ENCODE measurements around the gene NRP2.

The NRP2 gene

DNA sequence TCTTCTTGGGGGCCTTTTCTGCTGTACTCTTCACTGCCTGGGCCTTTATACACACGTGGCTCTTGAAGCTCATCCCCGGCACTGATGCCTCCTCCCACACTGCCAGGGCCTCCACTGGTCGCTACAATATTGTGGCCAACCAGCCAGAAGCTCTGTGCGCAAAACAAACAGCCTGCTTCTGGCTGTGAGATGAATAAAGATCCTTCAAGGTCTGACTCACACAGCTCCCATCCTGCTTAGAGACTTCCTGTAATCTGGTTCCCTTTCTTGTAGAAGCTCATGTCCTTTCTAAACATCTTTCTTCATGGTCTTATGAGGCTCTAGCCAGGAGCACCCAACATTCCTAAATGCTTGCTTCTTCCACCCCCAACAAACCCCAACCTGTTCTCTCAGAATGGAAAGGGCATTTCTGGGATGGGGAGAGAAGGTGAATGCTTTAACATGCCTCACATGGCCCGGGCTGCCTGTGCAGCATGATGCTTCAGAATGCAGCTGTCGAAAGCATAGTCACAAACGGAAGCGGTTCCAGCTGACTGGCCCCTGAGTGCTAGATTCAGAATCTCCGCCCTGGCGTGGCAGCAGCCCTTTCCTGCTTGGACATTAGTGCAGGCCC, 24.6 kb downstream of the NRP2 start:
- H2BK12ac ChIP-seq (ENCODE audit: low read length), result no peak overlapping the region
- H3K4me2 ChIP-seq (ENCODE audit: insufficient read depth, low read length, poor library complexity, severe bottlenecking), result no peak overlapping the region
- H3K27ac ChIP-seq (replicated peaks; ENCODE audit: low read length), result peak overlapping the region; percentile 11
- H3K4me1 ChIP-seq (ENCODE audit: control insufficient read depth in 2 of 2, insufficient read depth in 1 of 2, low read depth in 1 of 2, low read length in 2 of 2), result peaks cover 20 to 35% of the 10 kb centered on the region in 2 donors
- H3K4ac ChIP-seq (ENCODE audit: low read length), result no peak overlapping the region
- peaks cover 0 to 13% of the 10 kb centered on the region in 2 donors for H3K36me3 ChIP-seq (replicated peaks in 1 of 2; ENCODE audit: control insufficient read depth in 2 of 2, insufficient read depth in 2 of 2, low read length in 2 of 2)
- no peak overlapping the region for H2BK15ac ChIP-seq (ENCODE audit: low read length)
- no peak overlapping the region for H2BK120ac ChIP-seq (ENCODE audit: low read depth, low read length)
- no peaks in the 10 kb centered on the region for H3K9me3 ChIP-seq (replicated peaks in 1 of 2; ENCODE audit: control insufficient read depth in 2 of 2, insufficient read depth in 1 of 2, low read depth in 1 of 2, low read length in 2 of 2)
- H3K79me1 ChIP-seq (ENCODE audit: low read depth, low read length), result no peaks in the 10 kb centered on the region
- H2BK5ac ChIP-seq (ENCODE audit: low read length), result no peak overlapping the region
- no peaks in the 10 kb centered on the region for H3K27me3 ChIP-seq (ENCODE audit: control insufficient read depth in 3 of 3, insufficient read depth in 3 of 3, low read depth in 1 of 3, low read length in 3 of 3)
- no peak overlapping the region for H3K9ac ChIP-seq (ENCODE audit: low read depth, low read length, poor library complexity)
- H2AK5ac ChIP-seq (ENCODE audit: low read depth, low read length), result no peak overlapping the region
- no peak overlapping the region for H3K18ac ChIP-seq (ENCODE audit: low read length)
- no peak overlapping the region for H4K8ac ChIP-seq (ENCODE audit: low read depth, low read length)
- H3K14ac ChIP-seq (ENCODE audit: low read length), result no peak overlapping the region
- no CpG with 5 or more reads among the region's 10 CpGs for WGBS, 2 donors (ENCODE audit: extremely low coverage in 2 of 2, insufficient read length in 2 of 2, insufficient replicate concordance in 1 of 2)
- H3K23ac ChIP-seq (ENCODE audit: low read depth, low read length, poor library complexity), result no peak overlapping the region
- no peak overlapping the region for H4K91ac ChIP-seq (ENCODE audit: low read depth, low read length, poor library complexity)
- no peak overlapping the region for H3K4me3 ChIP-seq (ENCODE audit: low read length in 2 of 2)
- no peak for DNase-seq (ENCODE audit: low spot score)
- peak overlapping the region; percentile 79 for H2AFZ ChIP-seq (ENCODE audit: low read length)

DNA sequence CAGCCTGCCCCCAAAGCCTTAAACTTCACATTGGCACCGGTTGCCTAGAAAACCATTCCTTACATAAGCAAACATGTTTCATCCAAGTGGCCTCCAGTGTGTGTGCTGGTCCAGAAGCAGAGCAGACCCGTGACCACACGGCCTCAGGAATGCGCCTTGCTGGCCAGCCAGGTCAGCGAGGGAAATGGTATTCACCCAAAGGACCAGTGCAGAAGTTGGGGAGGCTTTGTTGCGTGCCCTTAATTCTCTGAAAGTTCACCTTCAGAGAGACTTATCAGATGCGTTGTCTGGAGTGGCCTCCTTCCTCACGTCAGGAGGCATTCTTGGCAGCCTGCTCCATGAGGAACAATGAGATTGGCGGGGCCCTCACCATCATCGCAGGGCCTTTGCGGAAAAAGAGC, 25.9 kb downstream of the NRP2 start:
- no peak overlapping the region for H2AK5ac ChIP-seq (ENCODE audit: low read depth, low read length)
- no peak overlapping the region for H3K18ac ChIP-seq (ENCODE audit: low read length)
- no peak overlapping the region for H2AFZ ChIP-seq (ENCODE audit: low read length)
- H3K27ac ChIP-seq (replicated peaks; ENCODE audit: low read length), result no peak overlapping the region
- no peak overlapping the region for H2BK120ac ChIP-seq (ENCODE audit: low read depth, low read length)
- H4K8ac ChIP-seq (ENCODE audit: low read depth, low read length), result no peak overlapping the region
- no peak overlapping the region for H3K9ac ChIP-seq (ENCODE audit: low read depth, low read length, poor library complexity)
- H3K23ac ChIP-seq (ENCODE audit: low read depth, low read length, poor library complexity), result no peak overlapping the region
- no peak overlapping the region for H3K4me3 ChIP-seq (ENCODE audit: low read length in 2 of 2)
- H3K9me3 ChIP-seq (replicated peaks in 1 of 2; ENCODE audit: control insufficient read depth in 2 of 2, insufficient read depth in 1 of 2, low read depth in 1 of 2, low read length in 2 of 2), result no peaks in the 10 kb centered on the region
- H2BK5ac ChIP-seq (ENCODE audit: low read length), result no peak overlapping the region
- no peak overlapping the region for H2BK12ac ChIP-seq (ENCODE audit: low read length)
- no CpG with 5 or more reads among the region's 11 CpGs for WGBS, 2 donors (ENCODE audit: extremely low coverage in 2 of 2, insufficient read length in 2 of 2, insufficient replicate concordance in 1 of 2)
- H4K91ac ChIP-seq (ENCODE audit: low read depth, low read length, poor library complexity), result no peak overlapping the region
- peak overlapping the region; percentile 85 for H3K14ac ChIP-seq (ENCODE audit: low read length)
- H3K36me3 ChIP-seq (replicated peaks in 1 of 2; ENCODE audit: control insufficient read depth in 2 of 2, insufficient read depth in 2 of 2, low read length in 2 of 2), result peaks cover 0 to 9% of the 10 kb centered on the region in 2 donors
- no peak overlapping the region for H3K4ac ChIP-seq (ENCODE audit: low read length)
- DNase-seq (ENCODE audit: low spot score), result no peak
- H3K27me3 ChIP-seq (ENCODE audit: control insufficient read depth in 3 of 3, insufficient read depth in 3 of 3, low read depth in 1 of 3, low read length in 3 of 3), result no peaks in the 10 kb centered on the region
- H2BK15ac ChIP-seq (ENCODE audit: low read length), result no peak overlapping the region
- H3K4me2 ChIP-seq (ENCODE audit: insufficient read depth, low read length, poor library complexity, severe bottlenecking), result no peak overlapping the region
- H3K79me1 ChIP-seq (ENCODE audit: low read depth, low read length), result no peaks in the 10 kb centered on the region
- peaks cover 23 to 31% of the 10 kb centered on the region in 2 donors for H3K4me1 ChIP-seq (ENCODE audit: control insufficient read depth in 2 of 2, insufficient read depth in 1 of 2, low read depth in 1 of 2, low read length in 2 of 2)

GRCh38 chr2:205709319-205709718, 27.0 kb downstream of the NRP2 start:
- no peaks in the 10 kb centered on the region for H3K27me3 ChIP-seq (ENCODE audit: control insufficient read depth in 3 of 3, insufficient read depth in 3 of 3, low read depth in 1 of 3, low read length in 3 of 3)
- H3K4ac ChIP-seq (ENCODE audit: low read length), result no peak overlapping the region
- no peak overlapping the region for H2BK120ac ChIP-seq (ENCODE audit: low read depth, low read length)
- H3K4me1 ChIP-seq (ENCODE audit: control insufficient read depth in 2 of 2, insufficient read depth in 1 of 2, low read depth in 1 of 2, low read length in 2 of 2), result peaks cover 25 to 30% of the 10 kb centered on the region in 2 donors
- no peak overlapping the region for H3K18ac ChIP-seq (ENCODE audit: low read length)
- no peak overlapping the region for H2BK5ac ChIP-seq (ENCODE audit: low read length)
- no peak overlapping the region for H2AK5ac ChIP-seq (ENCODE audit: low read depth, low read length)
- H3K27ac ChIP-seq (replicated peaks; ENCODE audit: low read length), result no peak overlapping the region
- no peak overlapping the region for H2BK12ac ChIP-seq (ENCODE audit: low read length)
- H3K9ac ChIP-seq (ENCODE audit: low read depth, low read length, poor library complexity), result no peak overlapping the region
- no CpG with 5 or more reads among the region's 4 CpGs for WGBS, 2 donors (ENCODE audit: extremely low coverage in 2 of 2, insufficient read length in 2 of 2, insufficient replicate concordance in 1 of 2)
- H2BK15ac ChIP-seq (ENCODE audit: low read length), result no peak overlapping the region
- no peak overlapping the region for H3K23ac ChIP-seq (ENCODE audit: low read depth, low read length, poor library complexity)
- no peak overlapping the region for H2AFZ ChIP-seq (ENCODE audit: low read length)
- H3K4me2 ChIP-seq (ENCODE audit: insufficient read depth, low read length, poor library complexity, severe bottlenecking), result no peak overlapping the region
- DNase-seq (ENCODE audit: low spot score), result no peak
- no peak overlapping the region for H4K8ac ChIP-seq (ENCODE audit: low read depth, low read length)
- no peak overlapping the region for H4K91ac ChIP-seq (ENCODE audit: low read depth, low read length, poor library complexity)
- no peaks in the 10 kb centered on the region for H3K9me3 ChIP-seq (replicated peaks in 1 of 2; ENCODE audit: control insufficient read depth in 2 of 2, insufficient read depth in 1 of 2, low read depth in 1 of 2, low read length in 2 of 2)
- H3K36me3 ChIP-seq (replicated peaks in 1 of 2; ENCODE audit: control insufficient read depth in 2 of 2, insufficient read depth in 2 of 2, low read length in 2 of 2), result peaks cover 0 to 6% of the 10 kb centered on the region in 2 donors
- H3K14ac ChIP-seq (ENCODE audit: low read length), result no peak overlapping the region
- no peaks in the 10 kb centered on the region for H3K79me1 ChIP-seq (ENCODE audit: low read depth, low read length)
- no peak overlapping the region for H3K4me3 ChIP-seq (ENCODE audit: low read length in 2 of 2)

- no peak overlapping the region for H3K4me3 ChIP-seq (ENCODE audit: low read length in 2 of 2)
- H4K91ac ChIP-seq (ENCODE audit: low read depth, low read length, poor library complexity), result no peak overlapping the region
- H2BK12ac ChIP-seq (ENCODE audit: low read length), result no peak overlapping the region
- H3K4me2 ChIP-seq (ENCODE audit: insufficient read depth, low read length, poor library complexity, severe bottlenecking), result no peak overlapping the region
- no peak overlapping the region for H3K18ac ChIP-seq (ENCODE audit: low read length)
- no peak overlapping the region for H3K14ac ChIP-seq (ENCODE audit: low read length)
- no peak overlapping the region for H2BK15ac ChIP-seq (ENCODE audit: low read length)
- no peak overlapping the region for H3K4ac ChIP-seq (ENCODE audit: low read length)
- H3K4me1 ChIP-seq (ENCODE audit: control insufficient read depth in 2 of 2, insufficient read depth in 1 of 2, low read depth in 1 of 2, low read length in 2 of 2), result peaks cover 6 to 26% of the 10 kb centered on the region in 2 donors
- H4K8ac ChIP-seq (ENCODE audit: low read depth, low read length), result no peak overlapping the region
- H3K9me3 ChIP-seq (replicated peaks in 1 of 2; ENCODE audit: control insufficient read depth in 2 of 2, insufficient read depth in 1 of 2, low read depth in 1 of 2, low read length in 2 of 2), result no peaks in the 10 kb centered on the region
- no peak for DNase-seq (ENCODE audit: low spot score)
- no peak overlapping the region for H3K23ac ChIP-seq (ENCODE audit: low read depth, low read length, poor library complexity)
- H2BK120ac ChIP-seq (ENCODE audit: low read depth, low read length), result no peak overlapping the region
- H3K9ac ChIP-seq (ENCODE audit: low read depth, low read length, poor library complexity), result no peak overlapping the region
- no peaks in the 10 kb centered on the region for H3K27me3 ChIP-seq (ENCODE audit: control insufficient read depth in 3 of 3, insufficient read depth in 3 of 3, low read depth in 1 of 3, low read length in 3 of 3)
- no peak overlapping the region for H3K27ac ChIP-seq (replicated peaks; ENCODE audit: low read length)
- WGBS, 2 donors (ENCODE audit: extremely low coverage in 2 of 2, insufficient read length in 2 of 2, insufficient replicate concordance in 1 of 2), result no CpG with 5 or more reads among the region's 1 CpG
- no peaks in the 10 kb centered on the region for H3K79me1 ChIP-seq (ENCODE audit: low read depth, low read length)
- no peak overlapping the region for H2AK5ac ChIP-seq (ENCODE audit: low read depth, low read length)
- no peak overlapping the region for H2BK5ac ChIP-seq (ENCODE audit: low read length)
- peaks cover 0 to 10% of the 10 kb centered on the region in 2 donors for H3K36me3 ChIP-seq (replicated peaks in 1 of 2; ENCODE audit: control insufficient read depth in 2 of 2, insufficient read depth in 2 of 2, low read length in 2 of 2)
- H2AFZ ChIP-seq (ENCODE audit: low read length), result no peak overlapping the region
Measured at GRCh38 chr2:205712508-205712907, 30.2 kb downstream of the NRP2 start.

Measured in neuronal stem cell (in vitro differentiated cells).